ENCODE results near the gene SCD5.

Gene SCD5

GRCh38 chr4:82787342-82787741 is 11.3 kb downstream of the SCD5 start (continued):
- TF ChIP-seq ZNF335 (tag by site-specific recombination; conservative IDR thresholded peaks at IDR 0.05) (no peak), ZNF658 (tag by site-specific recombination; IDR thresholded peaks at IDR 0.05) (no peak), ZBTB10 (tag by site-specific recombination; IDR thresholded peaks at IDR 0.05) (no peak)

- ChIA-PET CTCF (interaction anchor here (0.6 to 1.5 kb wide), 2 partner anchors 48 to 225 kb away, joined by 3 read pairs; no protein-coding TSS in a partner anchor), POLR2A (interaction anchor here (3.2 kb wide), 1 partner anchor 12 kb away, joined by 14 read pairs; the partner anchor contains the start of gene SCD5)
- no peak for TF ChIP-seq CTCF (tag by site-specific recombination; IDR thresholded peaks at IDR 0.05)
- Histone ChIP-seq H3K9me3 (ENCODE audit: control insufficient read depth, insufficient read depth, low read depth, low read length) (no peaks in the 10 kb centered on the region), H3K27ac (ENCODE audit: extremely low read depth, low read depth, low read length) (no peak overlapping the region), H3K4me1 (ENCODE audit: control insufficient read depth, insufficient read depth, low read length) (peaks cover 14% of the 10 kb centered on the region; the same call in 1 of the 2 replicates), H3K4me3 (ENCODE audit: low read depth, low read length) (no peak overlapping the region), H3K36me3 (ENCODE audit: control insufficient read depth in 2 of 2, insufficient read depth in 1 of 2, low read length in 2 of 2) (no peaks in the 10 kb centered on the region)
Measured at GRCh38 chr4:82786828-82787227, 11.8 kb downstream of the SCD5 start.

GRCh38 chr4:82785611-82786400 is 12.8 kb downstream of the SCD5 start:
- CTCF ChIA-PET: interaction anchor here (0.7 to 1.5 kb wide), 5 partner anchors 10 to 67 kb away, joined by 3 read pairs; no protein-coding TSS in a partner anchor
- TF ChIP-seq SP7 (tag by site-specific recombination; IDR thresholded peaks at IDR 0.05): peak; percentile 54
- TF ChIP-seq ZNF654 (tag by site-specific recombination; IDR thresholded peaks at IDR 0.05; ENCODE audit: low read depth): no peak
- no peak for TF ChIP-seq ZNF280C (tag by site-specific recombination; IDR thresholded peaks at IDR 0.05)
- peak; percentile 83 for TF ChIP-seq PRDM6 (tag by site-specific recombination; IDR thresholded peaks at IDR 0.05)
- peak; percentile 27; the same call in 1 of the 2 replicates for TF ChIP-seq INSM2 (tag by site-specific recombination; IDR thresholded peaks at IDR 0.05)
- TF ChIP-seq ZEB2 (tag by site-specific recombination; IDR thresholded peaks at IDR 0.05): 0 out of 2 replicates have a peak, but pooled peaks have one; percentile 29
- peak; percentile 43 for TF ChIP-seq ZNF366 (tag by site-specific recombination; conservative IDR thresholded peaks at IDR 0.05)
- TF ChIP-seq ZNF692 (tag by site-specific recombination; IDR thresholded peaks at IDR 0.05): no peak
- peak; percentile 30; the same call in 1 of the 2 replicates for TF ChIP-seq ZNF629 (tag by site-specific recombination; IDR thresholded peaks at IDR 0.05)
- peak; percentile 47; the same call in 1 of the 2 replicates for TF ChIP-seq GLIS1 (tag by site-specific recombination; IDR thresholded peaks at IDR 0.05)
- TF ChIP-seq ZNF571 (tag by site-specific recombination; IDR thresholded peaks at IDR 0.05): no peak
- peak; percentile 44; the same call in 1 of the 2 replicates for TF ChIP-seq PATZ1 (tag by site-specific recombination; IDR thresholded peaks at IDR 0.05)

More at GRCh38 chr4:82785611-82786400, 12.8 kb downstream of the SCD5 start:
- Histone ChIP-seq H3K9me3 (ENCODE audit: control insufficient read depth, insufficient read depth, low read depth, low read length) (no peaks in the 10 kb centered on the region), H3K4me1 (ENCODE audit: control insufficient read depth, insufficient read depth, low read length) (peaks cover 18% of the 10 kb centered on the region), H3K27ac (ENCODE audit: extremely low read depth, low read depth, low read length) (no peak overlapping the region), H3K36me3 (ENCODE audit: control insufficient read depth in 2 of 2, insufficient read depth in 1 of 2, low read length in 2 of 2) (no peaks in the 10 kb centered on the region), H3K4me3 (ENCODE audit: low read depth, low read length) (no peak overlapping the region; the same call in 1 of the 2 replicates)
- POLR2A ChIA-PET: interaction anchor here (1.0 to 3.2 kb wide), 4 partner anchors 11 to 356 kb away, joined by 3 to 14 read pairs (median 4); partner anchors contain the start of genes HNRNPDL and SCD5
